ENCODE data around the gene ABHD11.

Gene ABHD11

GRCh38 chr7:73736885-73737284 lies 1.7 kb downstream of the ABHD11 start:
- no peak overlapping the region for H3K4me3 ChIP-seq (ENCODE audit: low read depth, low read length)
- no peak for TF ChIP-seq CTCF (IDR thresholded peaks at IDR 0.05; ENCODE audit: low read depth, low read length, missing control alignments)
- DNase-seq (ENCODE audit: low read depth): no peak

GRCh38 chr7:73735528-73735905 lies 3.1 kb downstream of the ABHD11 start:
- no peak for DNase-seq (ENCODE audit: low read depth)
- TF ChIP-seq CTCF (IDR thresholded peaks at IDR 0.05; ENCODE audit: low read depth, low read length, missing control alignments): no peak
- no peak overlapping the region for H3K4me3 ChIP-seq (ENCODE audit: low read depth, low read length)

GRCh38 chr7:73734619-73735527 lies 3.7 kb downstream of the ABHD11 start:
- DNase-seq (ENCODE audit: low read depth): peak; percentile 67
- TF ChIP-seq CTCF (IDR thresholded peaks at IDR 0.05; ENCODE audit: low read depth, low read length, missing control alignments): peak; percentile 94
- no peak overlapping the region for H3K4me3 ChIP-seq (ENCODE audit: low read depth, low read length)

- no peak for TF ChIP-seq CTCF (IDR thresholded peaks at IDR 0.05; ENCODE audit: low read depth, low read length, missing control alignments)
- H3K4me3 ChIP-seq (ENCODE audit: low read depth, low read length): no peak overlapping the region
- no peak for DNase-seq (ENCODE audit: low read depth)
Measured at GRCh38 chr7:73732397-73732796, 6.2 kb downstream of the ABHD11 start.

GRCh38 chr7:73730485-73730884 lies 8.1 kb downstream of the ABHD11 start:
- no peak for DNase-seq (ENCODE audit: low read depth)
- no peak for TF ChIP-seq CTCF (IDR thresholded peaks at IDR 0.05; ENCODE audit: low read depth, low read length, missing control alignments)
- H3K4me3 ChIP-seq (ENCODE audit: low read depth, low read length): no peak overlapping the region

GRCh38 chr7:73728551-73728950 lies 10.1 kb downstream of the ABHD11 start:
- DNase-seq (ENCODE audit: low read depth): no peak
- no peak overlapping the region for H3K4me3 ChIP-seq (ENCODE audit: low read depth, low read length)
- no peak for TF ChIP-seq CTCF (IDR thresholded peaks at IDR 0.05; ENCODE audit: low read depth, low read length, missing control alignments)

GRCh38 chr7:73727952-73728351 lies 10.7 kb downstream of the ABHD11 start:
- TF ChIP-seq CTCF (IDR thresholded peaks at IDR 0.05; ENCODE audit: low read depth, low read length, missing control alignments): no peak
- no peak overlapping the region for H3K4me3 ChIP-seq (ENCODE audit: low read depth, low read length)
- no peak for DNase-seq (ENCODE audit: low read depth)
